H1 (cell line): ENCODE results near the gene CGB7. TPM values are rescaled to one million over a fixed set of nuclear protein-coding genes. Genes with fewer than 3 reads are reported as not detected.
A peak's percentile ranks its signal among the peaks of the same experiment; 100 is the strongest.

Source experiments
- CTCF ChIA-PET: fragments of 300-600 bp; sonication (Branson Sonifier 250); formaldehyde crosslinking; loops from one replicate; lab custom pipeline; 2021; ENCODE audit not compliant: partially characterized antibody; lab: Charles Lee
- POLR2A ChIA-PET: fragments of 300-600 bp; sonication (Branson Sonifier 250); formaldehyde crosslinking; loops from one replicate; lab custom pipeline; 2021; ENCODE audit warnings: inconsistent platforms; ENCODE audit not compliant: partially characterized antibody; lab: Charles Lee
- DNase-seq, 2 experiments: peaks; one replicate each; pipeline versions ENCODE4 v3.0.0 to v3.0.0-alpha.2; 2010 to 2022; ENCODE audit warnings: low spot score in 2 of 2, low read depth in 1 of 2, mixed read lengths in 1 of 2
- FAIRE-seq: peaks from 2 replicates; lab custom pipeline; 2011; peaks lifted over from hg19 to GRCh38; lab: Jason Lieb, UNC
- H2AFZ ChIP-seq: 2 replicates; pipeline ENCODE4 v1.8.1; 2012; ENCODE audit warnings: low read length, inconsistent platforms
- H2AK5ac ChIP-seq: 2 replicates; pipeline ENCODE4 v1.6.1; 2013; ENCODE audit warnings: low read depth, low read length
- H2BK120ac ChIP-seq: replicated peaks from 2 replicates; pipeline ENCODE3; 2013; ENCODE audit warnings: low read depth, low read length, inconsistent platforms
- H2BK12ac ChIP-seq: 2 replicates; pipeline ENCODE4 v1.6.1; 2013; ENCODE audit warnings: low read depth, low read length
- H2BK15ac ChIP-seq: 2 replicates; pipeline ENCODE4 v1.6.1; 2013; ENCODE audit warnings: low read length
- H2BK20ac ChIP-seq: 2 replicates; pipeline ENCODE4 v1.6.1; 2013; ENCODE audit warnings: low read length
- H2BK5ac ChIP-seq: 2 replicates; pipeline ENCODE4 v1.6.1; 2013; ENCODE audit warnings: low read depth, low read length
- H3K14ac ChIP-seq: 2 replicates; pipeline ENCODE4 v1.6.1; 2013; ENCODE audit warnings: inconsistent platforms; ENCODE audit not compliant: insufficient read length
- H3K18ac ChIP-seq: 2 replicates; pipeline ENCODE4 v1.6.1; 2013; ENCODE audit warnings: low read length; ENCODE audit errors: extremely low read depth
- H3K23ac ChIP-seq: 2 replicates; pipeline ENCODE4 v1.6.1; 2013; ENCODE audit warnings: inconsistent platforms; ENCODE audit not compliant: insufficient read length
- H3K23me2 ChIP-seq: 2 replicates; pipeline ENCODE4 v1.6.1; 2013; ENCODE audit warnings: low read depth, low read length
- H3K27ac ChIP-seq: 2 replicates; pipeline ENCODE4 v1.6.1; 2011; ENCODE audit warnings: low read depth, low read length, inconsistent platforms
- H3K27me3 ChIP-seq, 4 experiments: replicated peaks in 1 of 4; 1 replicate in 1 of 4; 2 replicates in 3 of 4; pipeline versions ENCODE4 v1.6.1 to v1.8.1; 2011 to 2013; ENCODE audit warnings: low read length in 3 of 4, mild to moderate bottlenecking in 3 of 4, inconsistent platforms in 2 of 4, mixed read lengths in 2 of 4, moderate library complexity in 1 of 4; ENCODE audit not compliant: control insufficient read depth in 3 of 4, insufficient read depth in 3 of 4; ENCODE audit errors: extremely low read depth in 1 of 4
- H3K36me3 ChIP-seq, 4 experiments: 2 replicates each; pipeline versions ENCODE4 v1.6.1 to v1.8.1; 2011 to 2013; ENCODE audit warnings: mild to moderate bottlenecking in 4 of 4, low read length in 3 of 4, moderate library complexity in 2 of 4, control low read depth in 1 of 4, inconsistent platforms in 1 of 4; ENCODE audit not compliant: insufficient read depth in 4 of 4, control insufficient read depth in 2 of 4
- H3K4ac ChIP-seq: replicated peaks from 2 replicates; pipeline ENCODE3; 2013; ENCODE audit warnings: low read length, low read depth, mixed read lengths, inconsistent platforms; ENCODE audit not compliant: insufficient read length
- H3K4me1 ChIP-seq, 4 experiments: replicated peaks in 1 of 4; 1 replicate in 1 of 4; 2 replicates in 3 of 4; pipeline versions ENCODE4 v1.6.1 to v1.8.1; 2011 to 2013; ENCODE audit warnings: low read length in 3 of 4, inconsistent platforms in 2 of 4, mixed read lengths in 1 of 4; ENCODE audit not compliant: insufficient read depth in 4 of 4, control insufficient read depth in 3 of 4
- H3K4me2 ChIP-seq, 2 experiments: 2 replicates each; pipeline versions ENCODE4 v1.6.1 to v1.8.1; 2011 to 2013; ENCODE audit warnings: low read depth in 2 of 2, low read length in 2 of 2, control low read depth in 1 of 2, inconsistent platforms in 1 of 2, mild to moderate bottlenecking in 1 of 2; ENCODE audit not compliant: insufficient read depth in 1 of 2
- H3K4me3 ChIP-seq, 4 experiments: fragments of 200-600, 300-600 bp in 1 of 4; sonication (generic), shearing (Covaris generic), sonication (Bioruptor Twin) in 1 of 4; 2 replicates each; pipeline versions ENCODE4 v1.5.1 to v1.8.1; 2011 to 2016; ENCODE audit warnings: low read length in 4 of 4, low read depth in 3 of 4, control low read depth in 2 of 4, inconsistent platforms in 2 of 4, mild to moderate bottlenecking in 2 of 4, mixed read lengths in 1 of 4, moderate library complexity in 1 of 4; ENCODE audit not compliant: insufficient read depth in 2 of 4; ENCODE audit errors: extremely low read depth in 1 of 4
- H3K56ac ChIP-seq: replicated peaks from 2 replicates; pipeline ENCODE3; 2013; ENCODE audit warnings: low read depth, mild to moderate bottlenecking, mixed read lengths, low read length, inconsistent platforms; ENCODE audit not compliant: insufficient read length
- H3K79me1 ChIP-seq: 2 replicates; pipeline ENCODE4 v1.6.1; 2013; ENCODE audit warnings: low read depth, low read length, control low read depth
- H3K79me2 ChIP-seq, 2 experiments: 2 replicates each; pipeline versions ENCODE4 v1.6.1 to v1.8.1; 2012 to 2013; ENCODE audit warnings: low read length in 2 of 2, mild to moderate bottlenecking in 2 of 2, inconsistent platforms in 1 of 2; ENCODE audit not compliant: insufficient read depth in 2 of 2, control insufficient read depth in 1 of 2
- H3K9ac ChIP-seq, 4 experiments: replicated peaks in 1 of 4; 1 replicate in 1 of 4; 2 replicates in 3 of 4; pipeline versions ENCODE4 v1.6.1 to v1.8.1; 2011 to 2013; ENCODE audit warnings: low read depth in 3 of 4, low read length in 3 of 4, control low read depth in 2 of 4, mild to moderate bottlenecking in 2 of 4, moderate library complexity in 2 of 4, inconsistent platforms in 1 of 4; ENCODE audit errors: extremely low read depth in 1 of 4
- H3K9me3 ChIP-seq, 2 experiments: 2 replicates each; pipeline versions ENCODE4 v1.6.1 to v1.8.1; 2012 to 2013; ENCODE audit warnings: mild to moderate bottlenecking in 2 of 2, moderate library complexity in 2 of 2, control low read depth in 1 of 2, inconsistent platforms in 1 of 2, low read depth in 1 of 2, low read length in 1 of 2, mixed read lengths in 1 of 2; ENCODE audit not compliant: insufficient read depth in 2 of 2
- H4K20me1 ChIP-seq, 2 experiments: replicated peaks in 1 of 2; 2 replicates each; pipeline versions ENCODE3 to v1.8.1; 2011 to 2013; ENCODE audit warnings: inconsistent platforms in 2 of 2, low read length in 2 of 2, mild to moderate bottlenecking in 1 of 2; ENCODE audit not compliant: insufficient read depth in 2 of 2, control insufficient read depth in 1 of 2
- H4K5ac ChIP-seq: 2 replicates; pipeline ENCODE4 v1.6.1; 2013; ENCODE audit warnings: low read length, low read depth, mixed read lengths, inconsistent platforms; ENCODE audit not compliant: insufficient read length
- H4K8ac ChIP-seq: 2 replicates; pipeline ENCODE4 v1.8.0; 2013; ENCODE audit warnings: mild to moderate bottlenecking, moderate library complexity, low read length, inconsistent platforms; ENCODE audit not compliant: insufficient read depth; ENCODE audit errors: extremely low read depth
- H4K91ac ChIP-seq: replicated peaks from 2 replicates; pipeline ENCODE3; 2013; ENCODE audit warnings: low read length, mixed read lengths, inconsistent platforms; ENCODE audit not compliant: insufficient read length
- POLR2AphosphoS5 ChIP-seq: IDR thresholded peaks from 2 replicates; pipeline ENCODE4 v1.6.1; 2011; ENCODE audit warnings: low read depth, low read length
- RXRA ChIP-seq: IDR thresholded peaks from 2 replicates; pipeline ENCODE4 v1.6.1; 2011; ENCODE audit warnings: low read depth, mild to moderate bottlenecking, low read length, moderate library complexity; ENCODE audit not compliant: insufficient read depth
- WGBS, 2 experiments: shearing (Covaris generic) in 1 of 2; methylation state at CpG; one replicate each; pipeline versions ENCODE4 v1.1.6 to v1.1.7; 2013 to 2015; ENCODE audit warnings: low lambda C conversion rate in 2 of 2, mixed read lengths in 2 of 2, inconsistent platforms in 1 of 2, low coverage in 1 of 2, missing lambda C conversion rate in 1 of 2; ENCODE audit not compliant: insufficient replicate concordance in 2 of 2, insufficient coverage in 1 of 2, insufficient read length in 1 of 2; ENCODE audit errors: extremely low coverage in 1 of 2, missing lambda C conversion rate in 1 of 2; 5-methylcytosine and 5-hydroxymethylcytosine counted together
- polyA plus RNA-seq, 7 experiments: library from polyadenylated mRNA; depleted of rRNA in 3 of 7; stranded (reverse) in 5 of 7; unstranded in 2 of 7; fragments of >200 nt in 5 of 7; fragments of 200-250 nt in 2 of 7; gene quantifications; 1 replicate in 5 of 7; 2 replicates in 1 of 7; 4 replicates in 1 of 7; pipeline versions ENCODE4 v1.2.1 to v1.2.3, GENCODE V29; 2011 to 2013; ENCODE audit warnings: missing spikeins in 2 of 7, mixed read lengths in 2 of 7
- total RNA-seq: library from RNA; stranded (reverse); fragmentation: NEBNext Ultra II Directional; extraction: Animal tissue kit (Norgen Biotek cat#: 25700); gene quantifications from 2 replicates; pipeline ENCODE4 v1.2.1, GENCODE V29; 2021

Gene CGB7
- total and polyA plus RNA-seq, 2 of the 8 experiments (the other 6 are each of a cell fraction or from before 2014, with no cell fraction given) = 1.2 to 2.2 TPM

GRCh38 chr19:49098795-49099194 is 41.2 kb upstream of the CGB7 start:
- peaks cover 18 to 31% of the 10 kb centered on the region in 2 experiments for H4K20me1 ChIP-seq
- H3K4me2 ChIP-seq = no peak overlapping the region
- H4K8ac ChIP-seq = no peak overlapping the region; the same call in 1 of the 2 replicates
- H3K14ac ChIP-seq = no peak overlapping the region
- H3K9me3 ChIP-seq = no peaks in the 10 kb centered on the region
- peaks cover 0 to 35% of the 10 kb centered on the region in 2 experiments; a peak in 1 of 4 replicates for H3K79me2 ChIP-seq
- no peak overlapping the region for H3K4ac ChIP-seq
- no peak overlapping the region for H3K9ac ChIP-seq
- DNase-seq (no peak), FAIRE-seq (no peak)
- ChIA-PET CTCF (interaction anchor here (1.0 to 3.8 kb wide), 17 partner anchors 11 to 126 kb away, joined by 3 to 38 read pairs (median 9); partner anchors contain the start of gene HRC), POLR2A (interaction anchor here (1.5 to 10.1 kb wide), 4 partner anchors 8 to 51 kb away, joined by 5 to 67 read pairs (median 8); partner anchors contain the start of gene LIN7B)
- no peak overlapping the region for H4K5ac ChIP-seq
- no peak overlapping the region for H2BK20ac ChIP-seq
- H2AK5ac ChIP-seq = no peak overlapping the region
- peaks cover 34 to 67% (median 59%) of the 10 kb centered on the region in 4 experiments for H3K36me3 ChIP-seq
- no peak overlapping the region for H2BK15ac ChIP-seq
- 88% methylated on average over 4 of the region's 4 CpGs; no CpG with 5 or more reads in 1 of the 2 experiments for WGBS, 2 experiments
- no peak overlapping the region for H2BK5ac ChIP-seq
- H3K23ac ChIP-seq = no peak overlapping the region
- H3K23me2 ChIP-seq = no peaks in the 10 kb centered on the region
- peaks cover 15% of the 10 kb centered on the region for H3K79me1 ChIP-seq
- H3K27ac ChIP-seq = no peak overlapping the region
- no peak overlapping the region for H3K4me3 ChIP-seq
- no peak overlapping the region for H2BK120ac ChIP-seq
- H3K56ac ChIP-seq = no peak overlapping the region
- no peak overlapping the region for H4K91ac ChIP-seq
- H2BK12ac ChIP-seq = no peak overlapping the region
- no peak overlapping the region for H3K18ac ChIP-seq
- no peaks in the 10 kb centered on the region for H3K4me1 ChIP-seq
- no peaks in the 10 kb centered on the region for H3K27me3 ChIP-seq
- TF ChIP-seq RXRA = no peak
- 0 out of 2 replicates have a peak, but pooled peaks have one; percentile 19 for TF ChIP-seq POLR2AphosphoS5
- no peak overlapping the region for H2AFZ ChIP-seq
